ENCODE data around the gene AFF3. TPM values are rescaled to one million over a fixed set of nuclear protein-coding genes. Genes with fewer than 3 reads are reported as not detected.
A peak's percentile ranks its signal among the peaks of the same experiment; 100 is the strongest.

AFF3 gene
- total and polyA plus RNA-seq, 2 of the 4 experiments (the other 2 are of a cell fraction), result 12.9 to 14.3 TPM

DNA sequence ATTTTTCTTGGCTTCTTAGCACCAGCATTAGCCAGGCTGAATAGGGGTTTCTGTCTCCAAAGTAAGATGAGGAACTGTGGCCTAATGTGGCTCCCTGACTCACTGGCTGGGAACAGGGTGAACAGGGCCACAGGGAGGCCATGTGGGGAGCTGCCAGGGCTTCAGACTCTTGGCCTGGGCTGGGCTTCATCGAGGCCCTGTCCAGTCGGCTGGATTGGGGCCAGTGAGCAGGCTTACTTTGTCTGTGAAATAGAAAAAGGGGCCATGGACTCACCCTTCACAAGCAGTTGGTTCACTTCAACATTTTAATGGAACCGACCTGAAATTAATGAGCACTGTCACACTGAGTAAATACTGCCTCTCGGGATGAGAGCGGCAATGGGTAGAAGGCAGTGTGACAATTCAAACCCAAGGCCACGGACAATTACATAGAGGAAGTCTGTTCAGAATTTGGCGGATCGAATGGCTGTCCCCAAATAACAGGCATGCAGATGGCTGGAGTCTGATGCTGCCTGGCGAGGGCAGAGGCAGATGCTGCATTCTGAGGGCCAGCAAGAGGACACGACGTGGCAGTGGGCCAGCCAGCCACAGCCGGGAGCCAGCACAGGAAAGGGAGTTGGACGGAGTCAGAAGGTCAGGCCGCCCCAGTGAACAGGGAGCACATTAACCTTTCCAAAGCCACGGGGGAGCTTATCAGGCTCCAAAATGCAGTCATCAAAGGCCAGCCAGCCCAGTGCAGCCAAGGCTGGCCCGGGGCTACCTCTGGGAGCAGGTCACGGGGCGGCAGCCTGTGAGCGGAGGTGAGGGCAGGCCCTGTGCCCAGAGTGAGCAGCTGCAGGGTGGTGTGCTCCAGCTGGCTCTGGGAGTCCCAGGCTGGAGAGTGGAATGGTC is 506.0 kb downstream of the AFF3 start:
- Histone ChIP-seq H2BK120ac (ENCODE audit: low read depth, low read length) (no peak overlapping the region), H3K79me1 (ENCODE audit: low read depth in 1 of 2, low read length in 2 of 2) (no peaks in the 10 kb centered on the region), H3K4ac (ENCODE audit: low read depth, low read length) (no peak overlapping the region), H2BK5ac (ENCODE audit: low read depth, low read length, poor library complexity, severe bottlenecking) (no peak overlapping the region), H2AK5ac (ENCODE audit: low read depth, low read length) (no peak overlapping the region), H3K4me2 (ENCODE audit: low read depth, low read length) (no peak overlapping the region), H4K5ac (ENCODE audit: low read depth, low read length) (no peak overlapping the region), H3K56ac (ENCODE audit: extremely low read depth, insufficient read depth, low read length) (no peak overlapping the region), H4K91ac (ENCODE audit: insufficient read depth, low read depth, low read length) (no peak overlapping the region), H3K4me1 (ENCODE audit: control insufficient read depth, insufficient read depth, low read length) (peaks cover 4% of the 10 kb centered on the region; the same call in 1 of the 2 replicates), H2AFZ (replicated peaks; ENCODE audit: low read length, poor library complexity) (no peak overlapping the region), H2BK20ac (ENCODE audit: low read depth, low read length) (no peak overlapping the region), H3K4me3 (ENCODE audit: insufficient read depth, low read depth, low read length) (no peak overlapping the region), H3K9me1 (ENCODE audit: insufficient read depth, low read length) (peaks cover 8% of the 10 kb centered on the region; the same call in 1 of the 2 replicates), H3K36me3 (ENCODE audit: control insufficient read depth, insufficient read depth, low read length) (peaks cover 3% of the 10 kb centered on the region; the same call in 1 of the 2 replicates), H4K20me1 (ENCODE audit: insufficient read depth, low read length) (no peaks in the 10 kb centered on the region; the same call in 1 of the 2 replicates), H3K27me3 (ENCODE audit: control insufficient read depth, insufficient read depth, low read length) (no peaks in the 10 kb centered on the region), H3K9ac (ENCODE audit: low read depth, low read length) (no peak overlapping the region), H3K18ac (ENCODE audit: low read depth, low read length) (no peak overlapping the region), H3K9me3 (ENCODE audit: control insufficient read depth, insufficient read depth, low read length) (peaks cover 3% of the 10 kb centered on the region; the same call in 1 of the 2 replicates), H3K23ac (ENCODE audit: low read depth, low read length) (no peak overlapping the region), H2BK15ac (ENCODE audit: low read depth, low read length) (no peak overlapping the region), H2AK9ac (replicated peaks; ENCODE audit: low read depth, low read length, poor library complexity) (peak overlapping the region; percentile 62), H3K27ac (ENCODE audit: insufficient read depth, low read length) (no peak overlapping the region), H3K14ac (replicated peaks; ENCODE audit: low read depth, low read length) (no peak overlapping the region), H4K8ac (ENCODE audit: low read depth in 2 of 2, low read length in 2 of 2) (no peak overlapping the region)
- intact Hi-C loops (cut with micrococcal nuclease) (no loop called here), dilution Hi-C loops (cut with HindIII; ENCODE audit: low sequenced_read_pairs, unreplicated experiment) (no loop called here), in situ Hi-C loops (cut with MboI; ENCODE audit: low sequenced_read_pairs) (no loop called here)
- DNase-seq, result no peak
- POLR2A ChIA-PET (ENCODE audit: unreplicated experiment), result no interaction called here
- ATAC-seq (ENCODE audit: low read depth), result no peak; the same call in 1 of the 2 replicates
- CTCF ChIA-PET, result no interaction called here
- WGBS, 2 experiments (ENCODE audit: extremely low coverage in 2 of 2, insufficient read length in 1 of 2), result 58% methylated on average over 16 of the region's 19 CpGs; no CpG with 5 or more reads in 1 of the 2 experiments
- no TSS peak for BruUV-seq (replicated peaks)
- TF ChIP-seq NFE2L2 (IDR thresholded peaks at IDR 0.05; ENCODE audit: low read depth, low read length) (no peak), SMC3 (IDR thresholded peaks at IDR 0.05; ENCODE audit: low read depth, low read length) (no peak), MAFK (IDR thresholded peaks at IDR 0.05; ENCODE audit: low read depth, low read length) (no peak), CTCF (conservative IDR thresholded peaks at IDR 0.05; ENCODE audit: low read depth, low read length) (no peak), USF2 (IDR thresholded peaks at IDR 0.05; ENCODE audit: low read depth, low read length) (no peak), RFX5 (IDR thresholded peaks at IDR 0.05; ENCODE audit: low read depth, low read length) (no peak), CEBPB (IDR thresholded peaks at IDR 0.05; ENCODE audit: low read depth, low read length) (no peak), BHLHE40 (IDR thresholded peaks at IDR 0.05; ENCODE audit: low read depth, low read length) (no peak), RAD21 (IDR thresholded peaks at IDR 0.05; ENCODE audit: low read length) (no peak), MAZ (IDR thresholded peaks at IDR 0.05; ENCODE audit: borderline replicate concordance, low read depth, low read length) (no peak), FOS (IDR thresholded peaks at IDR 0.05; ENCODE audit: low read depth, low read length) (no peak), MXI1 (IDR thresholded peaks at IDR 0.05; ENCODE audit: borderline replicate concordance, low read depth, low read length) (no peak), CHD1 (IDR thresholded peaks at IDR 0.05; ENCODE audit: low read depth, low read length) (no peak), POLR2A (IDR thresholded peaks at IDR 0.05; ENCODE audit: low read depth, low read length) (no peak), ELK1 (IDR thresholded peaks at IDR 0.05; ENCODE audit: borderline replicate concordance, low read depth, low read length) (no peak)

Measured in IMR-90 (cell line).